Loucy (cell line): Measurements from ENCODE around the gene SLCO4C1.

Source experiments
- H2AFZ ChIP-seq: fragments of 200-600 bp; sonication (generic); 2 replicates; pipeline ENCODE4 v1.6.0; 2016; ENCODE audit warnings: antibody characterized with exemption, mild to moderate bottlenecking, low read length, moderate library complexity
- H3F3A ChIP-seq: fragments of 200-600 bp; 2 replicates; pipeline ENCODE4 v1.6.0; 2016; ENCODE audit warnings: antibody characterized with exemption, low read depth, mild to moderate bottlenecking
- H3K27me3 ChIP-seq: fragments of 200-600 bp; sonication (generic); 2 replicates; pipeline ENCODE4 v1.6.1; 2014; ENCODE audit warnings: low read length, mild to moderate bottlenecking; ENCODE audit not compliant: insufficient read depth, poor library complexity, severe bottlenecking
- H3K36me3 ChIP-seq: fragments of 200-600 bp; sonication (generic); 2 replicates; pipeline ENCODE4 v1.6.1; 2016; ENCODE audit warnings: low read length; ENCODE audit not compliant: insufficient read depth
- H3K4me1 ChIP-seq: fragments of 200-600 bp; sonication (generic); 2 replicates; pipeline ENCODE4 v1.5.1; 2014; ENCODE audit warnings: low read length, mild to moderate bottlenecking; ENCODE audit not compliant: insufficient read depth, poor library complexity, severe bottlenecking
- H3K4me2 ChIP-seq: fragments of 200-600 bp; sonication (generic); 2 replicates; pipeline ENCODE4 v1.6.0; 2014; ENCODE audit warnings: antibody characterized with exemption, low read length, low read depth, mild to moderate bottlenecking; ENCODE audit not compliant: poor library complexity, severe bottlenecking
- H3K4me3 ChIP-seq: fragments of 200-600 bp; sonication (generic); 2 replicates; pipeline ENCODE4 v1.5.1; 2014; ENCODE audit warnings: low read length, mild to moderate bottlenecking, mixed read lengths; ENCODE audit not compliant: poor library complexity, severe bottlenecking
- H3K79me2 ChIP-seq: fragments of 200-600 bp; sonication (generic); 2 replicates; pipeline ENCODE4 v1.6.1; 2014; ENCODE audit warnings: low read length; ENCODE audit not compliant: insufficient read depth
- H3K9ac ChIP-seq: fragments of 200-600 bp; sonication (generic); 2 replicates; pipeline ENCODE4 v1.6.0; 2014; ENCODE audit warnings: mild to moderate bottlenecking, low read depth, low read length, moderate library complexity; ENCODE audit not compliant: poor library complexity, severe bottlenecking
- H3K9me2 ChIP-seq: fragments of 200-600 bp; sonication (generic); replicated peaks from 2 replicates; pipeline ENCODE4 v1.6.1; 2016; ENCODE audit warnings: low read depth, low read length, mixed read lengths
- H3K9me3 ChIP-seq: fragments of 200-600 bp; sonication (generic); 2 replicates; pipeline ENCODE4 v1.6.1; 2014; ENCODE audit warnings: mild to moderate bottlenecking, antibody characterized with exemption, low read length, low read depth; ENCODE audit not compliant: insufficient read depth
- H4K20me1 ChIP-seq: fragments of 200-600 bp; sonication (generic); 2 replicates; pipeline ENCODE4 v1.6.0; 2014; ENCODE audit warnings: antibody characterized with exemption, low read length, mild to moderate bottlenecking; ENCODE audit not compliant: insufficient read depth, poor library complexity, severe bottlenecking
- CTCF ChIP-seq: fragments of 200-600 bp; sonication (generic); conservative IDR thresholded peaks from 2 replicates; pipeline ENCODE4 v1.5.1; 2014; ENCODE audit warnings: mild to moderate bottlenecking, antibody characterized with exemption, low read length
- EZH2phosphoT487 ChIP-seq: fragments of 200-600 bp; IDR thresholded peaks from 2 replicates; pipeline ENCODE4 v1.6.1; 2018; ENCODE audit warnings: antibody characterized with exemption, mild to moderate bottlenecking, moderate library complexity, borderline replicate concordance

Gene SLCO4C1

GRCh38 chr5:102289251-102289899 lies 6.7 kb downstream of the SLCO4C1 start:
- Histone ChIP-seq H3K4me2 (no peak overlapping the region), H3K79me2 (no peaks in the 10 kb centered on the region), H3K4me3 (no peak overlapping the region), H3K9me2 (no peaks in the 10 kb centered on the region), H3K36me3 (no peaks in the 10 kb centered on the region), H3F3A (no peaks in the 10 kb centered on the region), H3K27me3 (no peaks in the 10 kb centered on the region), H2AFZ (no peak overlapping the region), H3K9me3 (no peaks in the 10 kb centered on the region), H3K9ac (no peak overlapping the region), H4K20me1 (no peaks in the 10 kb centered on the region), H3K4me1 (no peaks in the 10 kb centered on the region)
- no peak for TF ChIP-seq EZH2phosphoT487
- TF ChIP-seq CTCF: no peak

GRCh38 chr5:102288630-102289029 lies 7.5 kb downstream of the SLCO4C1 start:
- H3F3A ChIP-seq: no peaks in the 10 kb centered on the region
- no peak overlapping the region for H3K9ac ChIP-seq
- no peak overlapping the region for H3K4me3 ChIP-seq
- H3K4me1 ChIP-seq: peaks cover 5% of the 10 kb centered on the region
- no peaks in the 10 kb centered on the region for H3K27me3 ChIP-seq
- H3K9me3 ChIP-seq: no peaks in the 10 kb centered on the region
- no peaks in the 10 kb centered on the region for H3K9me2 ChIP-seq
- no peak for TF ChIP-seq EZH2phosphoT487
- no peak for TF ChIP-seq CTCF
- H3K79me2 ChIP-seq: no peaks in the 10 kb centered on the region
- H3K4me2 ChIP-seq: no peak overlapping the region
- no peaks in the 10 kb centered on the region for H3K36me3 ChIP-seq
- no peak overlapping the region for H2AFZ ChIP-seq
- H4K20me1 ChIP-seq: no peaks in the 10 kb centered on the region

GRCh38 chr5:102286476-102286875 lies 9.6 kb downstream of the SLCO4C1 start:
- Histone ChIP-seq H3K9me2 (no peaks in the 10 kb centered on the region), H4K20me1 (no peaks in the 10 kb centered on the region), H3K4me3 (no peak overlapping the region), H3K79me2 (no peaks in the 10 kb centered on the region), H3F3A (no peaks in the 10 kb centered on the region), H3K4me1 (peaks cover 8% of the 10 kb centered on the region), H3K4me2 (no peak overlapping the region), H3K9ac (no peak overlapping the region), H2AFZ (no peak overlapping the region), H3K27me3 (no peaks in the 10 kb centered on the region), H3K9me3 (no peaks in the 10 kb centered on the region), H3K36me3 (no peaks in the 10 kb centered on the region)
- TF ChIP-seq EZH2phosphoT487 (no peak), CTCF (no peak)
